NCI-H2227 (cell line): ENCODE results near the gene CCDC85C.

Source experiments
- DNase-seq: peaks from one replicate; lab custom pipeline; 2025; ENCODE audit not compliant: unreplicated experiment; lab: John Stamatoyannopoulos, UW

The CCDC85C gene

DNA sequence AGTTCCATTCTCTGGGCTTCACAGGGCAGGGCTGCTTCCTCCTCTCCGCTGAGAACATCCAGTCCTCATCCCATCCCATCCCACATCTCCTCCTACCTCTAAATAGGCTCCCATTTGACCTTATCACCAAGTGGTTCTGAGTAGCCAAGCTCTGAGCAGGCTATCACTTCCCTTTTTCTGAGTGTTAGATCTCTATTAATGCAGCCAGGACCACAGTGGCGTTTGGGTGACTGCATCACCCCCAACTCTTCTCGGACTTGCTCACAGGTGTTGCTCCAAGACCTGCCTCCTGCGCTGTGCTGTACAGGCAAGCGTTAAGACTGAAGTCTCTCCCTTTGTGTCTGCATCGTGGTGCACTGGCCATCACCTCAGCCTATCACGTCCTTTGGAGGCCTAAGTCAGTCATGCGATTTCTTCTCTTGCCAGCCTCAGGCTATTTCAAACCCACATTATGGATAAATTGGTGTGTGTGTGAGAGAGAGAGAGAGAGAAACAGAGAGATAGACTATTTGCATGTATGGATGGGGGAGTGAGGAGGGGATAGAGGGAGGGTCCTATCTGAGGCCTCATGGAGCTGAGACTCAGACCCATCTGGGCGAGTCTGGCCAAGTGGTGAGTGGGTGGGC is 28.5 kb upstream of the CCDC85C start:
- no peak for DNase-seq

- DNase-seq = no peak
Measured at GRCh38 chr14:99630202-99630601, 26.2 kb upstream of the CCDC85C start.

GRCh38 chr14:99628887-99629618 is 25.0 kb upstream of the CCDC85C start:
- peak; percentile 80 for DNase-seq

- no peak for DNase-seq
Measured at GRCh38 chr14:99627510-99628381, 23.7 kb upstream of the CCDC85C start.

DNA sequence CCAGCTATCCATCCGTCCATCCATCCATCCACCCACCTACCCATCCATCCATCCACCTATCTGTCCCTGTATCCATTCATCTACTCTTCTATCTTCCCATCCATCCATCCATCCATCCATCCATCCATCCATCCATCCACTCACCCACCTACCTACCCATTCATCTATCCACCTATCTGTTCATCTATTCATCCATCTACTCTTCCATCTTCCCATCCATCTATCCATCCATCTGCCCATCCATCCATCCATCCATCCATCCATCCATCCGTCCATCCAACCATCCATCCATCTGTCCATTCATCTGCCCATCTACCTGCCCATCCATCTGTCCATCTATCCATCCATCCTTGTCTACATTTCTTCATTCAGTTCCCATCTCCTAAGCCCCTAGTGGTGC is 23.1 kb upstream of the CCDC85C start:
- no peak for DNase-seq

DNA sequence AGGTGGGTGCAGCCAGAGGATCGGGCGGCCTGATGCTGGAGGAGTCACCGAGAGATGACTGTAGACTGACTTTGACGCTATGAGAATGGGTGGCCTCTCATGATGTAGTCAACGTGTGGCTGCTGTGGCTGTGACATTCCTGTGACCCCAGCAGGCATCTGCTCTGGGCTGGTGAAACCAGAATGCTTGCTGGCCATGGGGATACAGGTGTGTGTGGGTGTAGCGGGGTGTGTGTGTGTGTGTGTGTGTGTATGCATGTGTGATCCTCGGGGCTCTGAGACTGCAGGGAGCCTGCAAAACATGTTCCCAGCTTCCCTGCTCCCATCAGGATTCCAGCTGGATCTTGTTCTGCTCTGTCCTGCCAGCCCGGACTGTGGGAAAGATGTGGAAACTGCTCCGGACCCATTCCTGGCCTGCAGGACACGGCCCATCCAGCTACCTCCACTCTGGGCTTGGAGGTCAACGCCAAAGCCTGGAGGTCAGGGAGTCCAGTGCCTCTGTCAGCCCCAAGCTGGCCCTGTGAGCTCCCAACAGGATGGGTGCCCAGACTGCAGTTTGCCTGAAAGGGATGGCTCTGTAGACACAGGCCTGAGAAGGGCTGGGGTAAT is 22.1 kb upstream of the CCDC85C start:
- no peak for DNase-seq

- no peak for DNase-seq
Measured at GRCh38 chr14:99625476-99625875, 21.5 kb upstream of the CCDC85C start.

GRCh38 chr14:99624971-99625370 is 21.0 kb upstream of the CCDC85C start:
- DNase-seq = no peak

DNA sequence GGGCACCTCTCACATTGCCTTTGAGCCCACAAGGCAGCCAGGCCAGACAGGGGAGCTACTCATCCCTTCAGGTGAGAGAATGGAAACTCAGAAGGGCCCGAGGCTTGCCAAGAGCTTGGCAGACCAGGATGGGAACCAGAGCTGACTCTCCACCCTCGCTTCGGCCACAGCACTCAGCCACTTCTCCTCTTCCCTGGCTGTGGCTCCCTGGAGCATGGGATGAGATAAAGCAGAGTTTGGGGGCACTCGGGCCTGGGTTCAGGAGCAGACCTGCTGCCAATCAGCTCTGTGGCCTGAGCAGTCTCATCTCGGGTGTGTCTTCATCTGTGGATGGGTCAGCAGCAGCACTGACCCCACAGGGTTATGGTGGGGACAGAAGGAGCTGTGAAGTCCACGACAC is 20.0 kb upstream of the CCDC85C start:
- no peak for DNase-seq

DNA sequence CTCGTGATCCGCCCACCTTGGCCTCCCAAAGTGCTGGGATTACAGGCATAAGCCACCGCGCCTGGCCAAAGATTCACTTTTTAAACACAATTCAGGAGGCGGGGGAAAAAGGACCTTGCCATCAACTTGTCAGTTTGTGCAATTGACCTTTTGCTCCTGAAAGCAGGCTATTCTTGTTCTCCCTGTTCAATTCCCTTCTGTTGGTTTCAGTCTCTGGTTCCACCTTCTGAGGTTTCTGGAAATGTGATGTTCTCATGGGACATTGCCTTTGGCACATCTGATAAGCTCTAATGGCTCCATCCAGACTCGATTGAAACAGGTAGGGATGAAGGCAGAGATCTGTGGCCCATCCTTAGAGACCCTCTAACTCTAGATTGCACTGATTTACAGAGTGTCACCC is 17.9 kb upstream of the CCDC85C start:
- DNase-seq = no peak

DNA sequence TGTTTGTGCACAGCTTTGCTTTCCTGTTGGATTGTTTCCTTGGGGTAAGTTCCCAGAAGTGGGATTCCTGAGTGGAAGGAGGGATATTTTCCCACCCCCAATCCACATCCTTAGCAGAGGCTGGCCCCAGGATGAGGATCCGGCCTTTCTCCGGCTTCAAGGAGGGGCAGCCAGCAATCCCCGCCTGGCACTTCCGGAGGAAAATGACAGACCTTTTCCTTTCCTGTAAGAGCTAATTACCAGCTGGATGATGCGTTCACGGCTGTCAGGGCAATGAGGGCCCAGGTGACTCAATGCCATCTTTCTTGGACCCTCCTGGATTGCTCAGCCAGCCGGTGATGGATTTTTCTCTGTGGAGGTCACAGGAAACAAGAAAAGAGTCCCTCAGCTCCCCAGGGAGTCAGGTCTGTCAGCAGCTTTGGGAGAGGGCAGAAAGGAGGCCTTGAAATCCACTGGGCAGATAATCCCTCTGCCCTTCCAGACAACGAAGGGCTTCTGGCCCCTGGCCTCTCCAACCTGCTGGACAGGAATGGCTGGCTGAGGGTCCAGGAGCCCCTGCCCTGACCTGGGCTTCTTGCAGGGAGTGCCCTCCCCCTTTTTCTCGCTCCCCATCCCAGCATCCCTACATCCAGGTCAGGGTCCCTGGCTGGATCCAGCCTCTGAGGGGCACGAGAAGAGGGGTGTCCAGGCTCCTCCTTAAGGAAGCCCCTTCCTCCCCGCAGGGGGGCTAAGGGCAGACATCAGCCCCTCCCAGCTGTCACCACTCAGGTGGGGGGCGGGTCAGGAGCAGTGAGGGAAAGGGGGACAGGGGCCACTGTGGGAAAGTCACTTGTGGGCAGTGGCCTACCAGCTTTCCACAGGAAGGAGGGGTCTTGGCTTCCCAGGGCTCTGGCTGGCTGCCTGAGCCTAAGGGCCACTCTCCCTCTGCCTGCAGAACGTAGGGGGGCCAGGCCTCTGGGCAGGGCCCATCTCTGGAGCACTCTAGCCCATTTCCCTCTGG is 16.1 kb upstream of the CCDC85C start:
- DNase-seq = peak; percentile 64

DNA sequence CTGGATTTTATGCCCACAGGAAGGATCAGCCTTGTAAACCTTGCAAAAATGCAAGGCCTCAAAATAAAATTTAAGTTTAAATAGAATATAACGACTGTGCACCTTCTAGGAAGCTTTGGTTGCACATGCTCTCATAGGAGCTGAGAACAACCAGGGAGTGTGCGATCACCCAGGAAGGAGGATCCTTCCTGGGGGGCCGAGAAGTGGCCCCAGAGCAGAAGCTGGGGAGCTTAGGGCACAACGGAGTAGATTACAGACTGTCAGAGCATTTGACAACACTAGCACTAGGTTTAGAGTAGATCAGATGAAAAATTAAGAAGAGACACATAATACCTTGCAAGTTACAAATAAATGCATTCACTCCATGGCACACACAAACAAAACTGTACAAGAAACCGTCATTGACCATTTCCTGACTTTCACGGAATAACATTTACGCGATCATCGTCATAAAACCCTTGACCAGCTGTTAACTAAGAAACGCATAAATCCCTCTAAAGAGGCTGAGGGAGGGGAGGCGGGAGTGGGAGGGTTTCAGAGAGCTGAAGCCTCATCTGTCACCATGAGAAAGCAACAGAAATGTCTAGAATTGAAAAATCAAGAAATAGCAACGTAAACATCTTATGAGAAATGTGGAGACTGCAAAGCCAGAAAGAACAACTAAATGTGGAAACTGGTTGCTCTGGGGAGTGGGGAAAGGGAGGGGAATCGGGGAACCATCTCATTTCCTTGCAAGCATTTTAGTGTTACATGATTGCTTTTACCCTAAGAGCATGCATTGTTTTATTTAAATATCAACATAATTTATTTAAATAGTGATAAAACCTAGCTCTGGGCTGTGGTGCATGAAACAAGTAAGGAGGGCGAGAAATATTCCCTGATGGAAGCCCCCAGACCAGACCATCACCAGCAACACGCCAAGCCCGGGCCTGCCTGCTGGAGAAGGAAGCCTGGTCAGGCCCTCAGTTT is 13.1 kb upstream of the CCDC85C start:
- no peak for DNase-seq

- DNase-seq = no peak
Measured at GRCh38 chr14:99615497-99616157, 11.6 kb upstream of the CCDC85C start.

DNA sequence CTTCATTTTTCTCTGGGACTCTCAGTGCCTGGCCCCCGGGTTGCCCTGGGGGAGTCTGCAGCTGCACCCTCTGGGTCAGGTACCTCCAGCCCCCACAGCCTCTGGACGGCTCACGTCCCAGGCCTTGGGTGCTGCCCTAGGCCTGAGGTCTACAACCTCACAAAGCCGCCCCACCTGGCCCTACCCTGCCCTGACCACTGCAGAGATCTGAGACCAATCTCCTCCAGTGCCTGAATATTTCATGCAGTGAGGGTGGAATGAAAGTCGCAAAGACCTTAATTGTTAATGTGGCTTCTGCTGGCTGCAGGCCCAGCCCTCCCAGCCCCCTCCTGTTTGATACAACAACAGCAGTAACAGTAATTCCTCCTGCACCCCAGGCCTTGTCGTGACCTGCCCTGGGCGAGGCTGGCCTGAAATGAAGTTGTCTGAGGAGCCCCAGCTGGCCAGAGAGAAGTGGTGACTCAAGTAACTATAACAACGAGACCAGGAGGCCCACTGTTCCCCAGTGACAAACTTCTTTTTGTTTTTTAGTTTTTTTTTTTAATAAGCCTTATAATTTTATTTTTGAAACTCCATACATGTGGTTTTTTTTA is 8.8 kb upstream of the CCDC85C start:
- no peak for DNase-seq

- DNase-seq = peak; percentile 56
Measured at GRCh38 chr14:99612071-99612737, 8.2 kb upstream of the CCDC85C start.

GRCh38 chr14:99611646-99612045 is 7.6 kb upstream of the CCDC85C start:
- no peak for DNase-seq
